HEK293T (cell line): Measurements from ENCODE around the gene KRTAP4-6.
"Not testable (repeated sequence)": the region's sequence is repeated elsewhere in the genome, so short reads cannot be mapped to it uniquely, and the experiment has no call there.

Experiments
- BHLHE40 ChIP-seq: fragments of 450-650 bp; IDR thresholded peaks from 2 replicates; pipeline ENCODE4 v1.6.1; 2016; ENCODE audit warnings: mild to moderate bottlenecking, moderate library complexity, borderline replicate concordance
- FOXK2 ChIP-seq: fragments of 450-650 bp; IDR thresholded peaks from 2 replicates; pipeline ENCODE4 v1.6.1; 2016; ENCODE audit warnings: mild to moderate bottlenecking
- FOXM1 ChIP-seq: fragments of 450-650 bp; IDR thresholded peaks from 2 replicates; pipeline ENCODE4 v1.6.1; 2017; ENCODE audit warnings: mild to moderate bottlenecking, borderline replicate concordance
- SUZ12 ChIP-seq: fragments of 450-650 bp; IDR thresholded peaks from 2 replicates; pipeline ENCODE4 v1.6.1; 2016; ENCODE audit warnings: mild to moderate bottlenecking
- TARDBP ChIP-seq: fragments of 450-650 bp; IDR thresholded peaks from 2 replicates; pipeline ENCODE4 v1.6.1; 2016
- TF ChIP-seq, protein P1 (sequence below): fragments of 450-650 bp; IDR thresholded peaks from 2 replicates; pipeline ENCODE4 v1.6.1; 2016

DNA sequence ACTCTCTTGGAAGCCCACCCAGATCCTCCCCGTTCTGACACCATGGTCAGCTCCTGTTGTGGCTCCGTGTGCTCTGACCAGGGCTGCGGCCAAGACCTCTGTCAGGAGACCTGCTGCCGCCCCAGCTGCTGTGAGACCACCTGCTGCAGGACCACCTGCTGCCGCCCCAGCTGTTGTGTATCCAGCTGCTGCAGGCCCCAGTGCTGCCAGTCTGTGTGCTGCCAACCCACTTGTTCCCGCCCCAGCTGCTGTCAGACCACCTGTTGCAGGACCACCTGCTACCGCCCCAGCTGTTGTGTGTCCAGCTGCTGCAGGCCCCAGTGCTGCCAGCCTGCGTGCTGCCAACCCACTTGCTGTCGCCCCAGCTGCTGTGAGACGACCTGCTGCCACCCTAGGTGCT, 35.0 kb downstream of the KRTAP4-6 start, which contains the start of gene KRTAP4-9:
- TF ChIP-seq TARDBP, FOXM1, SUZ12, BHLHE40, FOXK2: not testable (repeated sequence)
- TF ChIP-seq, protein P1, sequence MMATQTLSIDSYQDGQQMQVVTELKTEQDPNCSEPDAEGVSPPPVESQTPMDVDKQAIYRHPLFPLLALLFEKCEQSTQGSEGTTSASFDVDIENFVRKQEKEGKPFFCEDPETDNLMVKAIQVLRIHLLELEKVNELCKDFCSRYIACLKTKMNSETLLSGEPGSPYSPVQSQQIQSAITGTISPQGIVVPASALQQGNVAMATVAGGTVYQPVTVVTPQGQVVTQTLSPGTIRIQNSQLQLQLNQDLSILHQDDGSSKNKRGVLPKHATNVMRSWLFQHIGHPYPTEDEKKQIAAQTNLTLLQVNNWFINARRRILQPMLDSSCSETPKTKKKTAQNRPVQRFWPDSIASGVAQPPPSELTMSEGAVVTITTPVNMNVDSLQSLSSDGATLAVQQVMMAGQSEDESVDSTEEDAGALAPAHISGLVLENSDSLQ: not testable (repeated sequence)
